Ishikawa (cell line): ENCODE results near the gene CDH13.

ENCODE experiments used
- CEBPB ChIP-seq: IDR thresholded peaks from 2 replicates; pipeline ENCODE4 v1.6.1; 2012
- CREB1 ChIP-seq: IDR thresholded peaks from 2 replicates; pipeline ENCODE4 v1.6.1; 2012; ENCODE audit warnings: low read depth
- EGR1 ChIP-seq: IDR thresholded peaks from 2 replicates; pipeline ENCODE4 v1.6.1; 2012
- EP300 ChIP-seq: IDR thresholded peaks from 2 replicates; pipeline ENCODE4 v1.6.1; 2012; ENCODE audit warnings: borderline replicate concordance
- FOXM1 ChIP-seq: IDR thresholded peaks from 2 replicates; pipeline ENCODE4 v1.6.1; 2012; ENCODE audit warnings: low read depth, borderline replicate concordance
- NFIC ChIP-seq: IDR thresholded peaks from 2 replicates; pipeline ENCODE4 v1.6.1; 2012
- RAD21 ChIP-seq: IDR thresholded peaks from 2 replicates; pipeline ENCODE4 v1.6.1; 2012; ENCODE audit warnings: low read depth
- REST ChIP-seq: IDR thresholded peaks from 2 replicates; pipeline ENCODE4 v1.6.1; 2012; ENCODE audit warnings: low read depth, mild to moderate bottlenecking
- TAF1 ChIP-seq: IDR thresholded peaks from 2 replicates; pipeline ENCODE4 v1.6.1; 2012; ENCODE audit warnings: low read depth, mild to moderate bottlenecking
- TCF12 ChIP-seq: IDR thresholded peaks from 2 replicates; pipeline ENCODE4 v1.6.1; 2012; ENCODE audit warnings: low read depth
- TEAD4 ChIP-seq: IDR thresholded peaks from 2 replicates; pipeline ENCODE4 v1.6.1; 2012
- YY1 ChIP-seq: IDR thresholded peaks from 2 replicates; pipeline ENCODE4 v1.6.1; 2012; ENCODE audit warnings: low read depth
- ZBTB7A ChIP-seq: IDR thresholded peaks from 2 replicates; pipeline ENCODE4 v1.6.1; 2012; ENCODE audit warnings: low read depth
- TF ChIP-seq, protein P1 (sequence below): IDR thresholded peaks from 2 replicates; pipeline ENCODE4 v1.6.1; 2012
- TF ChIP-seq, protein P2 (sequence below): IDR thresholded peaks from 2 replicates; pipeline ENCODE4 v1.6.1; 2012

The CDH13 gene

DNA sequence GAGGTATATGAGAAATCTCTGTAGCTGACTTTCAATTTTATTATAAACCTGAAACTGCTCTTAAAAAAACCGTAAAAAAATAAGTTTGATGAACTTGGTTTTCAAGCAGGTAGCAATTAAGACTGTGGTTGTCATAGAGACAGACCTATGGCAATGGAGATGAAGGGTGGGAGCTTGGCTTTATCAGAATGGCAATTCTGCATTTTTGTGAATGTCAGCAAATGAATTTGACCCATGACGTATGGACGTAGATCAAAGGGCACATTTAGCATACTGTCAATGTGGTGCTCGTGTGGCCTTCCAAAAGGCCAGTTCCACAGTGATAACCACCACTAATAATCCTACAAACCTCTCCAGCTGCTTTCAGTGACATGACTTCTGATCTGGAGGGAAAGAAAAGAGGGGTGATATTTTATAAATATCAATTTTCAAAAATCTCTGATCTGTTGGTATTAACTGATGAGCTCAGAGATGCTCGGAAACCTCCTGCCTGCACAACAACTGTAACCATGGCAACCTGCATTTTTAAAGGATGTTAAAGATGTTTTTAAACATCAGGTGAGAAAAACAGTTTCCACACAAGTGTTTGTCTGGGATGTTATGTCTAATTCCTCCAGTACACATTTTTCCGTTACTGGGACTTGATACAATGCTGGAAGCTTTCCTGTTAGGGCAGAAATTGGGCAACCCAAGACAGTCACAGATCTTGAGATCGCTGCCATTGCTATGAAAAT, 533.7 kb downstream of the CDH13 start:
- TF ChIP-seq TEAD4 (no peak), CEBPB (no peak), RAD21 (no peak), YY1 (no peak), NFIC (no peak), EP300 (no peak), TCF12 (no peak), ZBTB7A (no peak), EGR1 (no peak), CREB1 (no peak), FOXM1 (no peak), REST (no peak), TAF1 (no peak)
- TF ChIP-seq, protein P1, sequence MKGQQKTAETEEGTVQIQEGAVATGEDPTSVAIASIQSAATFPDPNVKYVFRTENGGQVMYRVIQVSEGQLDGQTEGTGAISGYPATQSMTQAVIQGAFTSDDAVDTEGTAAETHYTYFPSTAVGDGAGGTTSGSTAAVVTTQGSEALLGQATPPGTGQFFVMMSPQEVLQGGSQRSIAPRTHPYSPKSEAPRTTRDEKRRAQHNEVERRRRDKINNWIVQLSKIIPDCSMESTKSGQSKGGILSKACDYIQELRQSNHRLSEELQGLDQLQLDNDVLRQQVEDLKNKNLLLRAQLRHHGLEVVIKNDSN: no peak
- TF ChIP-seq, protein P2, sequence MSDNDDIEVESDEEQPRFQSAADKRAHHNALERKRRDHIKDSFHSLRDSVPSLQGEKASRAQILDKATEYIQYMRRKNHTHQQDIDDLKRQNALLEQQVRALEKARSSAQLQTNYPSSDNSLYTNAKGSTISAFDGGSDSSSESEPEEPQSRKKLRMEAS: no peak

DNA sequence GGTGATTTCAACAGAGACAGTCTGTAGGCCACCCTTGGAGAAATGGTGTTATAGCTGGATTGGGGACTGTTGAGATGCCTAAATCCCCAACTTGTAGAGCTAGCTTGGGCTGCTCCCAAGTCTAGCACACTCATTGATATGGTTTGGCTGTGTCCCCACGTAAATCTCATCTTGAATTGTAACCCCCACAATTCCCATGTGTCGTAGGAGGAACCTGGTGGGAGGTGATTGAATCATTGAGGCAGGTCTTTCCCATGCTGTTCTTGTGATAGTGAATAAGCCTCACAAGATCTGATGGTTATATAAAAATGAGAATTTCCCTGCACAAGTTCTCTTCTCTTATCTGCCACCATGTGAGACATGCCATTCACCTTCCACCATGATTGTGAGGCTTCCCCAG, 536.0 kb downstream of the CDH13 start:
- TF ChIP-seq TAF1: no peak
- TF ChIP-seq CEBPB: no peak
- TF ChIP-seq RAD21: no peak
- TF ChIP-seq ZBTB7A: no peak
- no peak for TF ChIP-seq FOXM1
- no peak for TF ChIP-seq YY1
- TF ChIP-seq, protein P1: no peak
- TF ChIP-seq EP300: no peak
- TF ChIP-seq EGR1: no peak
- no peak for TF ChIP-seq TCF12
- TF ChIP-seq NFIC: no peak
- TF ChIP-seq REST: no peak
- TF ChIP-seq, protein P2: no peak
- TF ChIP-seq CREB1: no peak

DNA sequence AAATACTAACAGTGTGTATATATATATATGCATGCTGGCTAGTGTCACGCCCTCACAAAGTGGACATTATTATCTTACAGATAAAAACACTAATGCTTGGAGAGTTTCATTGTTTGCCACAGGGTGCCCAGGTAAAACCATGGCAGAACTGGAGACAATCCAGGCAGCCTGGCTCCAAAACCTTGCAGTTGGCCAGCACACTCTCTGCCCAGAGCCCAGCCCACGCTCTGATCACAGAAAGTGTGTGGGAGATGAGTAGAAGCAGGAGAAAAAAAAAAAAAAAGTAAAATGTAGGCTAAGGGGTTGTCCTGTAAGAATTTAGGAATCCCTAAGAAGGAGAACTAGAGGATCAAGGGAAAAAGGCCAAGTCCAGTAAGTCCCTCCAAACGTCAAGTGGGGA, 538.0 kb downstream of the CDH13 start:
- no peak for TF ChIP-seq TAF1

- TF ChIP-seq EGR1: no peak
- TF ChIP-seq, protein P1: no peak
- TF ChIP-seq, protein P2: no peak
- TF ChIP-seq NFIC: no peak
- no peak for TF ChIP-seq ZBTB7A
- TF ChIP-seq TEAD4: no peak
- TF ChIP-seq TCF12: no peak
- no peak for TF ChIP-seq CREB1
- TF ChIP-seq RAD21: no peak
- TF ChIP-seq CEBPB: no peak
- TF ChIP-seq YY1: no peak
- TF ChIP-seq FOXM1: no peak
- no peak for TF ChIP-seq REST
- no peak for TF ChIP-seq TAF1
- TF ChIP-seq EP300: no peak
Observed at GRCh38 chr16:83171396-83171795, 544.6 kb downstream of the CDH13 start.
